NCI-H2227 treated with DMSO at 0.1 percent for 48 hours (cell line): ENCODE results near the gene B4GALT1.
"Not testable (repeated sequence)": the region's sequence is repeated elsewhere in the genome, so short reads cannot be mapped to it uniquely, and the experiment has no call there.

ENCODE experiments used
- DNase-seq: peaks from one replicate; lab custom pipeline; 2025; lab: John Stamatoyannopoulos, UW

B4GALT1 gene

DNA sequence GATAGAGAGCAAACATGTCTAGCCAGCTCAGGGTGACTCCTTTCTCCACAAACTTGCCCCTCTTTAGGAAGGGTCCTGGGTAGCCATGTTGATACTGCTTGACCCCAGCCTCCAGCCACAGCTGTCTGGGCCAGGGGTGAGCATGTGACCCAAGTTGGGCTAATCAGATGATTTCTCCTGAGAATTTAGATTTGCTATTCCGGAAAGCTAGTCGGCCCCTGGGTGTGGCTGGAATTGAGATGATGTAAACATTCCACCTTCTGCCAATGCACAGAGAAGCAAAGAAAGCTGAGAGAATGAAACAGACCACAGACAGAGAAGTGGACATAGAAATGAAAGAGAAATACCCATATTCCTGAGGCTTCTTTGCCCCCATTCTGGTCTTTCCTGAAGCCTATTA is 17.8 kb upstream of the B4GALT1 start:
- no peak for DNase-seq

DNA sequence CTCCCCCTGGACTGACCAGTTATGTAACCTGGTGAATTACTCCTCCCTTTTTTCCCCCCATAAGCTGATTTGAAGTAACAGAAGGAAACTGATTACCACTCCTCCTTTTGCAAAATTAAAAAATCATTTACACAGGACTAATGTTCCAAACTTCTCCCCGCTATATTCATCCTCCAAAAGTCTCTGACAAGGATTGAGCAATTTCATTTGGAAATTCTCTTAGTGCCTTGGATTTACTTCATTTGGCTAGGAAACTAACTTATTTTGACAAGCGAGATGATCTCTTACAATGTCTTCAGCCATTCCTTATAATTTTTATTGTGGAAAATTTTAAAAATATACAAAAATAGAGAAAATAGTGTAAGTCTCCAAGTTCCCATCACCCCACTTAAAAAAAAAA is 15.4 kb upstream of the B4GALT1 start:
- DNase-seq, result no peak

DNA sequence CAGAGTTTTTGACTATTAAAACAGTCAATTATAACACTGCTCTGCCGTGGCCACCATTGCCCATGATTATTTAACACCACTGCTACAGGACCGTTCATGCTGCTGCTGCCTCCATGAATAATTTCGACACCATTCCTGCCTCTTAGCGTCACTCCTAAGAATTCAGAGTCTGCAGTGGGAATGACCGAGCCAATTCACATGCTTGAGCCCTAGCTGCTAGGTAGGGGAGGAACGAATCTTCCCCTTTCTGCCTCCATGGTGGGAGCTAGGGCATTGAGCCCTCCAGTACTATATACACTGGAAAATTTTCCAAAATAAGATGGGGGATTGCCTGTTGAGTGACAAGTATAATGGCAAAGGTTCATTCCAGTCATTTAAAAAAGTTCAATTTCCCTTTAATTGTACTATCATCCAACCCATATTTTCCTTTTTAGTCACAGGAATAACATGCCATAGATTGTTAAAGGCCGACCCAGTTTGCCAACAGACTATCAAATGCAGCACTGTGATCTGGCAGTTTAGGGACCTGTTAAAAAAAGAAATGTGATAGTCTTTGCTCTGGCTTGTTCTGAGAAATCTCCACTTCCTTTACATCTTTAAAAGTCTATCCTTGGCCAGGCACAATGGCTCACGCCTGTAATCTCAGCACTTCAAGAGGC is 13.5 kb upstream of the B4GALT1 start:
- DNase-seq, result no peak

DNA sequence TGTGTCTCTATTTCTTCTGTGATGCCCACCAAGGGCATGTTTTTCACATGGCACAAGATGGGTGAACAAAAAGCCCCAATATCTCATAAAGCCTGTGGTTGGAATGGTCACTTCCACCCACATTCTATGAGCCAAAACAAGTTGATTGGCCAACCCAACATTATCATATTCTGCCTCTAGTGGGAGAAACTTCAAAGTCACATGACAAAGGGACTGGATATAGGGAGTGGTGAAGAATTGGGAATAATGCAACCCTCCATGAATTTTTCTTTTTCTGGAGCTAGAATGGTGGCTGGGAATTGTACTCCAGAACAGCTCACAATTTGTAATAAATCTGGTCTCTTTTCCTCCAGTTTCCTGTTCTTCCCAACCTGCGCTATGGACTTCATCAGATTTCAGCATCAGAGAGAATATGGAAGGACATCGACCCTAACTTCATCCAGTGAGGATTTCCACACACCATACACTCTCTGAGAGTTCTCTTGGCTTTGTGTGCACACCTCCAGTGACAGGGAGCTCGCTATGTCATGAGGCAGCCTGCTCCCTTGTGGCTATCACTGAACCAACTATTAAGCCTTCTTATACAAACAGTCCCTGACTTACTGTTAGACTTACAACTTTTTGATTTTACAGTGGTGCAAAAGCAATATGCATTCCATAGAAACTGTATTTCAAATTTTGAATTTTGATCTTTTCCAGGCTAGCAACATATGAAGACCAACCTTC is 12.0 kb upstream of the B4GALT1 start:
- DNase-seq, result no peak

DNA sequence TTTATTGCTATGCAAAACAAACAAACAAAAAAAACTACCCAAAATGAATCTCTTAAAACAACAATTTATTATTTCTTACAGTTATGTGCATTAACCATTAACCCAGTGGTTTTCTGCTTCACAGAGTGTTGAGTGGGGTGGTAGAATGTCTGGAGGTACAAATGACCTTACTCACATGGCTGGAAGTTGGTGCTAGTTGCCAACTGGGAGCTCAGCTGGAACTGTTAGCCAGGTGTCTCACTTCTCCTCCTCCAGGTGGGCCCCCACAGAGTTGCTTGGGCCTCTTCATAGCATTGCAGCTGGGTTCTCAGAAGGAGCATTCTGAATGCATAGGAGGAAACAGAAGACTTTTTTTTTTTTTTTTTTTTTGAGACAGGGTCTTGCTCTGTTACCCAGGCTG is 10.5 kb upstream of the B4GALT1 start:
- DNase-seq, result no peak

DNA sequence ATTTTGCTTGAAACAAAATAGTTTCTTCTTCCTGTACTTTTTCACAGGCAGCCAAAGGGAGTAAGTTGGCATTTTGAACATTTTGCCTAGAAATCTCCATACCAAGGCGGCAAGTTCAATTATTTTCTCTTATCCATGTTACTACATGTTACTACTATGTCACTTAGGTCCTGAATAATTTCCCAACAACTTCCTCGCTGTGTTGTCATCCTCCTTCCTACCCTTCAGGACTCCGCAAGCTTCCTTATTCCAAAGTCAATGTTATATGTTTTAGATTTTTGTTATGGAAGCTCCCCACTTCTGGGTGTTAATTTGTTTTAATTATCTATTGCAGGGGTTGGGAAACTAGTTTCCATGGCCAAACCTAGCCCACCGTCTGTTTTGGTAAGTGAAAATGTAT is 9.9 kb upstream of the B4GALT1 start:
- no peak for DNase-seq

DNA sequence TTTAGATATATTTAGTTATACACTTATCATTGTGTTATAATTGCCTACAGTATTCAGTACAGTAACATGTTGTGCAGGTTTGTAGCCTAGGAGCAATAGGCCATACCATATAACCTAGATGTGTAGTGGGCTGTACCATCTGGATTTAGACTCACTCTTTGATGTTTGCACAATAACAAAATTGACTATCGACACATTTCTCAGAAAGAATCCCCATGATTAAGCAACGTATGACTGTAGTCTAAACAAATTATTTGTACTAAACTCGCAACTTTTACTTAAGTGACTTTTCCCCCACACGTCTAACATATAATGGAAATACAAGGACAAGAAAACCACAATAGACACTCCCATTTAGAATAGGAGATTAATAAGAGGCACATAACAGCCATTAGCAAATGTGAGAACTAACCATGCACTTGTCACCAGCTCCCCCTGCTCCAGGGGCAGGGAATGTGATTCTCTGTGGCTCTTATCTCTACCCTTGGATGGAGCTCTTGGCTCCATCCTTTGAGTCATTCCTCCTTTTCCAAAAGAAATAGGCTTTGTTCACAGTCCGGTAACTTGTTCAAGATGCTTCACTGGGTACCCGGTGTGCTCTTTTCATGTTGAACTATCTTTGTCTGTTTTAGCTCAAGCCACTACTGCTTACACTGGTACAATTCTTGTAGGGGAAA is 8.7 kb upstream of the B4GALT1 start:
- no peak for DNase-seq

DNA sequence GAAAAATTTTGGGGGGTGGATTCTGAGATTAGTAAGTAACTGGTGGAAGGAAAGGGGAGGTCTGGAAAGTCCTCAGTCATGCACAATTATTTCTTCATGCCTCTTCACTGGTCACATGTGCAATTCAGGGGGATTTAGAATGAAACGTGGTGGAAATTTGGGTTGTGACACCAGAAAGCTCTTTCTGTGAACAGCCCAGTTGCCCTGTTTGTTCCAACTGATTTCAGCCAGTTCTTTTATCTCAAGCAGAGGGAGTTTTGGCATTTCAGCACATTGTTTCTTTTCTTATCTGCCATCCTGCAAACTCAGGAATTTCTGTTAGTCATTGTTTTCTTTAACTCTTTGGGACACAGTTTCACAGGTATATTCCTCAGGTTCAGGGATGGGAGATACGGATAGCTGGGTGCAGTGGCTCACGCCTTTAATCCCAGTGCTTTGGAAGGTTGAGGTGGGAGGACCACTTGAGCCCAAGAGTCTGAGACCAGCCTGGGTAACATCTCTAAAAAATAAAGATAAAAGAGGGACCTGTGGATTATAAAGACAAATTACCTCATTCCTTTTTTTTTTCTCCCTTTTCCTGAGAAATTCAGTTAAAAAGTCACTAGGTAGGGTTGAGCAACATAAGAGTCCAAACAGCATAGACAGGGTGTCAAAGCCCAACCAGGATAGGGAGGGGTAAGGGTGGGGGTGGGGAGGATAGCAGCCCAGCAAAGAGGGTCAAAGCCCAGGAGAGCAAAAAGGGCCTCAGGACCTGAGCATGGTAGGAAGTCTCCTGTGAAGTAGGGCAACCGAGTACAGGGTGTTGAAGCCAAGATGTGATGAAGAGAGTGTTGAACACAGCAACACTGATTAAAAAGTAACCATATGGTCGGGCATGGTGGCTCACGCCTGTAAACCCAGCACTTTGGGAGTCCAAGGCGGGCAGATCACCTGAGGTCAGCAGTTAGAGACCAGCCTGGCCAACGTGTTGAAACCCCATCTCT is 5.4 kb upstream of the B4GALT1 start:
- no peak for DNase-seq

DNA sequence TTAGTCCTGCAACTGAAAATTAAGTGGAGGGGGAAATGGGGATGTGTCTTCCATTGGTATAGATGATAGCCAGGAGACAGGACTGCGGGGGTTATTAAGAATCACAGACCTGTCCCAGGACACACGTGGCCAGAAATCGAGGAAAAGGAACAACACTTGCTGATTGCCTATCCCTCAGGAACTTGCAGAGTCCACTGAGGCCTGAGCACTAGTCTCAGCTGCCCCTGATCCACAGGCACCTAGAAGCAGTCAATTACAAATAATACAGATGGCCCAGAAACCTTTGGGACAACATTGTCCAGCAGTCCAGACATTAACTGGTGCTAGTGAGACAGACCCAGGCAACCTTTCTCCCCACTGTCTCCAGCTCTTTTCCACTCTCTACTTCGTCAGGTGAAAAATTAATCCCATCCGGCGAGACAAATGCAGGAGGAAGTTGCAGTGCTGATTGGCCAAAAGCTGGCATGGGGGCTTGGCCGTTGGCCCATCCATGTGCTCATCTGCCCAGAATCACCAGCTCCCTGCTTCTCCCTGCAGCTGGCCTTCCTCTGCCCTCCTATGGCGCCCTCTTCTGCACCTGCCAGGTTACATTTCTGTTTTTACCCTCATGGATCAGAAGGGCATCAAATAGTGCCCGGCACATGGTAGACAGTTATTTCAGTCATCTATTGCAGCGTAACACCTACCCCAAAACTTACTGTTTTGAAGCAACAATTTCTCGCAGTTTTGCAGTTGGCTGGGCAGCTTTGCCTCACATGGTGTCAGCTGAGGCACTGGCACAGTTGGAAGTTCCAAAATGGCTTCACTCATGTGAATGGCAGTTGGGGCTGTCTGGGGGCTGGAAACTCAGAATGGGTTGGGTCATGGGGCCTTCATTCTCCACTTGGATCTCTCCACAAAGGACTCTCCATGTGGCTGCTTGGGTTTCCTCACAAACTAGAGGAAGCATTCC is 3.6 kb upstream of the B4GALT1 start:
- DNase-seq, result no peak

DNA sequence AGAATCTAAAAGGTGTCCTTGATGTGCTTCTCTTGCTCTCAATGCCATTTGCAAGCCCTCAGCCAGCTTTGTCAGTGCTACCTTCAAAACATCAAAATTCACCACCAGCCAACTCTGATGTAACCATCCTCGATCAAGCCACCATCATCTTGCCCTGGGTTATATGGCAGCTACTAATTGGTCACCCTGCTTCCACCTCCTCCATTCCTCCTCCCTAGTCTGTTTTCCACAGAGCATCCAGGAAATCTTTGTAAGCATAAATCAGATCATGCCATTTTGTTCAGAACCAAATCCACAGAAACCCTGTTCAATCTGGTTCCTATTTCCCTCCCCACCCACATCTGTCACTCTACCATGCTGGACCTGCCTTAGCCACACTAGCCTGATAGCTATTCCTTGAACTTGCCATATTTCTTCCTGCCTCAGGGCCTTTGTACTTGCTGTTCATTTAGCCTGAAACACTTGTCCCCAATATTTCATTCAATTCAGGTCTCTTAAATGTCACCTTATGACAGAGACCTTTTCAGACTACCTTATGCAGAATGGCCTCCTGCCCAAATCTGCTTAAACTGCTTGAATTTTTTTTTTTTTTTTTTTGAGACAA is 1.9 kb upstream of the B4GALT1 start:
- no peak for DNase-seq

DNA sequence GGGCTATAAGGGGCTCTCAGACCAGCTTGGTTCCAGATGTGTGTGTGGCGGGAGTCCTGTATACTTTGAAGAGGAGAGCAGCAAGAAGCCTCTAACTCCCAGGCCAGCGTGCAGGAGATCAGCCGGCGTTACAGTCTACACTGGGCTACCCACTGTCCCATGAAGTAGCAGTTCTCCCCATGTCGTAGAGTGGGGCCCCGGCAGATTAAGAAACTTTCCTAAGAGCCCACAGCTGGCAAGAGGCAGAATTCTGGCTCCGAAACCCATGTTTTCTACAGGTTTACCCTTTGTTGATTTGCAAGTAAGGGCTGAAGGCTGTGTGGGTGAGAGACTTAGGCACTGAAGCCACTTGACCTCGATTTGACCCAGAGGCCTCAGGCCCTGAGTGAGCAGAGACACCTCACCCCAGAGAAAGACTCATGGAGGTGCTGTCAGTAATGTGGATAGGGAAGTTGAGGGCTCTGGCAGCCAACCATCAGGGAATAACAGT is 881 bp upstream of the B4GALT1 start:
- DNase-seq, result no peak

DNA sequence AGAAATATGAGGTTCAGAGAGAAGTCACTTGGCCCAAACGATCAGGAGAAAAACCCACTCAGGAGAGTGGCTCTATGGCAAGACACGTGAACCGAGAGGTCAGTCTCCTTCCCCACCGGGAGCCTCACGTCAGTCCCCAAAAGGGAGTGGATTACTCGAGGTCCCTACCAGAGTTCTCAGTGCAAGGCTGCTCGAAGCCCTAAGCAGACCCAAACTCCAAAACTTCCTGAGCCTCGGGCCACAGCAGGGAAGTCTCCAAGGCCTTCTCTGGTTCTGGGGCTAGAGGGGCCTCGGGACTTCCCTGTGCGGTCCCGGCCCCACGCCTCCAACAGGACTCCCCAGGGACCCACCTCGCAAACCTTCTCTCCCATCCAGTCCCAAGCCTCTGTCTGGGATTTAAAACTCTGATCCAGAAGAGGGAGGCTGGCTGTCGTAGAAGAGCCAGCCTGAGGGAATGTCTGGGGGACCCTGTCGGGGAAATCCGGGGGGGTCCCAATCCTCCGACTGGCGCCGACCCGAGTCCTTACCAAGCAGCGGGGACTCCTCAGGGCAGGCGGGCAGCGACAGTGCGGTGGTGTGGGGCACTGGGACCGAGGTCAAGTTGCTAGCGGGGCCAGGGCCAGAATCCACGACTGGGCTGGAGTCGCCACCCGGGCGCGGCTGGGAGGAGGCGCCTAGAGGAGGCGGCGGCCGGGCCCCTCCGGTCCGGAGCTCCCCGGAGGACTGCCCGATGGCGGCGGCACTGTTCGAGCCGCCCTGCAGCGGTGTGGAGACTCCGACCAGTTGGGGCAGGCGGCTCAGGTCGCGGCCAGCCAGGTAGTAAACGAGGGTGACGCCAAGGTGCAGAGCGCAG is 679 bp downstream of the B4GALT1 start:
- no peak for DNase-seq

DNA sequence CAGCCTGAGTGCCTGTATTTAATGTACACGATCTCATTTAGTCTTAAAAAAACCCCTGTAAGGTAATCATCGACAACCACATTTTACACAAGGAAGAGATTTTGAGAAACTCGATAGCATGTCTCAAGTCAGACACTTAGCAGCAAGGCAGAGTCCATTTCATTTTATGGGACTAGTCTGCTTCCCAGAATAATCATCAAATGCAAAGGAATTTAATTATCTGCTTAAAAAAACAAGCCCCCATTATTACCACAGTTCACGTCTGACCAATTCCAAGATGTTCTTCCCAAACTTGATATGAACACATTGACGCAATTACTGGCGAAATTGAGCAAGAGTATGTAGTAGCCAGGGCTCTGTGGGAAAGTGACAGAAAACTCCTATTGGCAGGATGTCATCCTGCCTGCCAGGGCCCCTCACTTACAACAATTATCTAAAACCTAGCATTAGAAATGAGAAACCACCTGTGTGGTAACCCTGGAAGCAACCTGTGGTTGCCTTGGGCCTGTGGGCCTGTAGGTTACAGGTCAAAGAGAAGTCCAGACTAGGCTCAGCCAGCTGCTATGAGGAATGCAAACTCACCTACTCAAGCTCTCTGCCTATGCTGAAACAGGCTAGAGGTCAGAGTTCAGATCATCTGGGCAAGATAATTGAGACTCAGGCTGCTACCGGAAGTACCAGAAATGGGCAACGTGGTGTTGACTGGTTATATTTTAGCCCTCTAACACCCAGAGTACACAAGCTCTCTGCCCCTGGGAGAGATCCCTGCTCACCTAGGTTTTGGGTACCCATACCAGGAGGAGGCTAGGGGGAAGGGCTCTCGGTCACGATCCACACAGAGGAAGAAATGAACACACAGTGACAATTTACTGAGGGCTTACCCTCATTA is 1.6 kb downstream of the B4GALT1 start:
- no peak for DNase-seq

DNA sequence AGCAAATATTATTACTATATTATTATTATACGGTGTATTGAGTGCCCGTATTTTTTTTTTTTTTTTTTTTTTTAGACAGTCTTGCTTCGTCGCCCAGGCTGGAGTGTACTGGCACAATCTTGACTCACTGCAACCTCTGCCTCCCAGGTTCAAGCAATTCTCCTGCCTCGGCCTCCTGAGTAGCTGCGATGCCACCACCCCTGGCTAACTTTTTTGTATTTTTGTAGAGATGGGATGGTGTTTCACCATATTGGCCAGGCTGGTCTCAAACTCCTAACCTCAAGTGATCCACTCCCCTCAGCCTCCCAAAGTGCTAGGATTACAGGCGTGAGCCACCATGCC is 2.2 kb downstream of the B4GALT1 start:
- not testable (repeated sequence) for DNase-seq

DNA sequence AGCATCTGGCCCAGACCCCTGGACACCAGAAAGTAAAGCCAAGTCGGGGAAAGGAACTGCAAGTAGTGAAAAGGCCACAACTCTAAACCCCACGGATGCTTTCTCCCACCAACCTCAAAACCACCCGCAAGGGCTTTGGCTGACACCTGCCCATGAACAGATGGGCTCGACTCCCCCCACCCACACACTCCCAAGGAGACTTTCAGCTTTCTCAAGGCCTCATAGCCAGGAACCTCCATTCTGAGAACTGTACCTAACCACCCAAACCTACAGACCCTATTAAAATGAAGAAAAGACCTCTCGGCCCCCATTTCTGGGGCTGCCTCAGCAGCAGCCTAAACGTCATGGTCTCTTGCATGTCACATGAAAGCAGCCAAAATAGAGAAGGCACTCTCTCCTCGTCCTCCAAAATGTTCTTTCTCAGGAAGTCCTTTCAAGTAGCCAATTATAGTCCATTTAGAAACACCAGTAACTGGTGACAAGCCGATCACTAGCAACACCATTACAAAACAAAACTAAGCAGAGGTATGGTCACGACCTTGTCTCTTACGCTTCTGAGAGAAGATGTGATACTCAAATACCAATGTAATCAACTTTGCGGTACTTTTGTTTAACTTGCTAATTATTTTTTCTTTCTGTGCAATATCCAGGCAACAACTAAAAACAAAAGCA is 2.9 kb downstream of the B4GALT1 start:
- DNase-seq, result no peak

DNA sequence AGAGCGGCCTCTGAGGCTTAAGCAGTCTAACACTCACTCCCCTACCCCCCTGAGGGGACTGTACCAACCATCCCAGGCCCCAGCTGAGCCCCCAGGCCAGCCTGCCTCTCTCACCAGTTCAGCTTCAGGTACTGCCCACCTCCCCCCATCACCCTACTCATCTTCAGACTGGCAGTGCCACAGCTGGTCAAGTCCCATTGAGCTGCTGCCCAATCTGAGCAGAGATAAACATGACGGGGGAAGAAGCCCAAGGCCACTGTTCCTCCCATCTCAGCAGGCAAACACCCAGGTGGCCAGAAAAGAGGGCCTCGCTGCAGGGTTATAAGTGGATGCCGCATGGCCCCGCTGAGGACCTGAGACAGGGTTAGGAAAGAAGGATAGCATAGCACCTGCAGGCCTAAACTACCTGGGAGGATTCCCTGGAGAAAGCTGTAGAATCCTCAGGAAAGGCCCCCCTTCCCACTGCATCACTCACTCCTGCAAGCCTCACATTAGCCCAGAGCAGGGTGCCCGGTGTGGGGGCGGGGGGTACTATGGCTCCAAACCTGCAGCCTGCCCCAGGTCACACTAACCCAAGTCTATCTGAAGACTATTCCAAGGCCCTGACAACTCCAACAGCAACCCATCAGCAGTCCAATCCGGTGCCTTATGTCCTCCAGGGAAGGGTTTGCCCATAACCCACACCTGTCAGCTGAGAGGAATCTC is 3.6 kb downstream of the B4GALT1 start:
- no peak for DNase-seq

DNA sequence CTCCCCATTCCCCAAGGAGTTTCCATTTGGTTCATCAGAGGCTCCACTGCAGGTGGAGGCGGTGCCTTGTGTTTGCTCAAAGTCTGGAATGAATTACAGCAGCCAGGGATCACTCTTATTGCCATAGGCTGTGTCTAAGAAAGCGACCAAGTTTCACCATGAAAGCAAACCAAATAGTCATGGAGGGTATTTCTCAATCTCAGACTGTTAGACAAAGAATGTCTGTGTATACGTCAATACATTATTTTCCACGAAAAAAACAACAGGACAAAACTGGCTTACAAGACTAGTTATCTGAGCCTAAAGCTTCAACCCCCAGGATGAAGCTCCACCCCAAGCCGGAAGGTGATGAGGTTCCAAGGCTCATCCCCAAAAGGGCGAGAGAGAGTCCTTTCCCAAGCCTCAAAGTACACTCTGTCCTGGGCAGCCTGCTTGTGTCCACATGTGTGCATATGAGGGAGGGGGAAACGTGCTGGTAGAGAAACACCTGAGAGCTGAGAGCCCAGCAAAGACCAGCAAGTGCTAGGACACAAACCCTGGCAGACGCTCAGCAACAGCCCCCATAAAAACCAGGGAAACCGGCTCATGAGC is 4.3 kb downstream of the B4GALT1 start:
- DNase-seq, result no peak
